M059J (cell line): ENCODE results near the gene COL26A1. TPM values are rescaled to one million over a fixed set of nuclear protein-coding genes. Genes with fewer than 3 reads are reported as not detected.
A peak's percentile ranks its signal among the peaks of the same experiment; 100 is the strongest.

ENCODE experiments used
- DNase-seq: peaks from one replicate; pipeline ENCODE4 v3.0.0-alpha.2; 2012; ENCODE audit warnings: low read depth
- total RNA-seq: library from RNA; depleted of rRNA; stranded (reverse); fragments of >200 nt; shearing (Covaris generic); gene quantifications from 2 replicates; pipeline ENCODE4 v1.2.3, GENCODE V29; 2014

The COL26A1 gene
- total RNA-seq, 1 experiment from 2014 or later = 0.12 TPM

DNA sequence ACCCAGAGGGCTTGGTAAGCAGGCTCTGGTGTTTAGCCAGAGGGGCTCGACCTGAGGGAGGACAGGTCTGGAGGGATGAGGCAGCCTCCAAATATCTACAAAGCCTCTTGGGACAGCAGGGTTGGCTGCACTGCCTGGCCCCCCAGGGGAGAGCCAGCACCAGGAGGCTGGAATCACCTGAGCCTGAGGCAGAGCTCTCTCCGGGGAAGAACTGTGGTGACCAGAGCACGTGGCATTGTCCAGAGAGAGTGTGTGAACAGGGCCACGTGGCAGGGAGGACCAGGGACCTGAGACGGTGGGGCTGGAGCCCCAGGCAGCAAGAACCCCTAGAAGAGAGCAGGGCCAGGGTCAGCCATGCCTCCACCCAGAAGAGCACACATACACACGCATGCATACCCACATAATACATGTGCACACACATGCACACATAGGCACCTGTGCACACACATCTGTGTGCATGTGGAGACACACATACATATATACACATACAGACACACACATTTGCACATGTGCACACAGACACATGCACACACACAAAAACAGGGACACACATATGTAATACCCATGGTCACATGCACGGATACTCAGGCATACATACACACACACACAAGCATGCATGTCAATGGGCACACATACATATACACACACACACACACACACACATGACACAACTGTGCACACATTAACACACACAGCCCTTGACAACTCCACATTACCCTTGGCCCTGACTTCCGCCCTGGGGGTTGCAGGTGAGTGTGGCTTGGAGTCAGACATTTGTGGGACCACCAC, 171.5 kb downstream of the COL26A1 start:
- no peak for DNase-seq

DNA sequence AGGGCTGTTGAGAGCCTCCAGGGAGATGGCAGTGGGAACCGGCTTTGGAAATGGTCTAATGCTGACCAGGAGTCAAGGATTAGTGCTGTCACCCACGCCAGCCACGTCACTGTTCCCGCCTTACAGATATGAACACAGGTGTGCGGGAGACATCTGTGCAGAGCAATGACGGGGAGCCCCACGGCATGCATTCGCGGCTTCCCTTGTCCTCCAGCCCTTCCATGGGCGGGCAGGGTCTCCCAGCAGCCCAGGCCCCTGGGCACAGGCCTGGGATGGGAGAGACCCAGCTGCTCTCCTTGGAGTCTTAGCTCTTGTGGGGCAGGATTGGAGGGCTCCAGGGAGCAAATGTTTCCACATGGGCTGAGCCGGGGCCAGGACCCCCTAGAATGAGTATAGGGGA, 172.2 kb downstream of the COL26A1 start:
- no peak for DNase-seq

DNA sequence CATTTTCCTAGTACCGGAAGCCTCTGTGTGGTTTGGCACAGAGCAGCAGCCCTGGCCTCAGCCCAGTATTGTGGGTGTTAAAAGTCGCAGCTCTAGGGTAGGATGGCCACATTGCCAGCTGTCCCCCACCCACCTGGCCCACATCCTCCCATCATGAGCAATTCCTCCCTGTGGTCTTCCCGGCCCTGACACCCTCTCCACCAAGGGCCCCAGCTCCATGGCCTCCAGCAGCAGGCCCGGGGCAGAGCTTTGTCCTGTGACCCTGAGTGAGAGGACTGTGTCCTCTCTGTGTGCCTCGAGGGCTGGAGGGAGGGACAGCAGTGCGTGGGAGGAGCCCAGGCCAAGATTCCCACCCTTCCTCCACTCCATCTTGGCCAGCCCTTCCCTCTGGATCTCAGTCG, 172.7 kb downstream of the COL26A1 start:
- peak; percentile 85 for DNase-seq

DNA sequence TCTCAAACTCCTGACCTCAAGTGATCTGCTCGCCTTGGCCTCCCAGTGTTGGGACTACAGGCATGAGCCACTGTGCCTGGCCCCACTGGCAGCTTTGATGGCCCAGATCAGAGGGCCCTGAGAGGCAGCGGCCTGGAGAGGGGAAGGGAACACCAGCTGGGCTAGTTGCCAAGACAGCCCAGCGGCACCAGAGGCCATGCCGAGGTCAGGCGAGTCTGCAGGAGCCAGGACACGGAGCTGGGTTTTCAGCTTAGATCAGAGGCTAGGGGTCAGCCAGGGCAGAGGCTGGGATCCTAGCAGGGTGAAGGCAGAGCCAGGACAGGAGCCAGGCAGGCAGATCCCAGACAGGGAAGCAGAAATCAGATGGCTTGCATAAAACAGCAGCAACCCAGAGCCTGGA, 173.6 kb downstream of the COL26A1 start:
- DNase-seq = peak; percentile 66

DNA sequence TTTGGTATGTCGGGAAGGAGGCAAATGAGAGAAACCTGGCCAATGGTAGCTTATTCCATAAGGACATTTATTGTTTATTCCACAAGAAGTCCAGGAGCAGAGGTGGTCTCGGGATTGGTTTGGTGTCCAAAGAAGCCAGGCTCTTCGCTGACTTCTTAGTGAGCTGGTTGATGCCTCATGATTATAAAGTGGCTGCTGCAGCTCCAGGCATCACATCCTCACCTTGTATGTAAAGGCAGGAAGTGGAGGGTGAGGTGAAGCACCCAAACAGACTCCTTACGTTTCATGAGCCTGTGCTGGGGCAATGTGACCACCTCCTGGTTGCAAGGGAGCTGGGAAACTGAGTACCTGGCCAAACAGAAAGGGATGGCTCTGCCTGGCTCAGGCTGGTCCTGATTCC, 174.0 kb downstream of the COL26A1 start:
- DNase-seq = no peak

DNA sequence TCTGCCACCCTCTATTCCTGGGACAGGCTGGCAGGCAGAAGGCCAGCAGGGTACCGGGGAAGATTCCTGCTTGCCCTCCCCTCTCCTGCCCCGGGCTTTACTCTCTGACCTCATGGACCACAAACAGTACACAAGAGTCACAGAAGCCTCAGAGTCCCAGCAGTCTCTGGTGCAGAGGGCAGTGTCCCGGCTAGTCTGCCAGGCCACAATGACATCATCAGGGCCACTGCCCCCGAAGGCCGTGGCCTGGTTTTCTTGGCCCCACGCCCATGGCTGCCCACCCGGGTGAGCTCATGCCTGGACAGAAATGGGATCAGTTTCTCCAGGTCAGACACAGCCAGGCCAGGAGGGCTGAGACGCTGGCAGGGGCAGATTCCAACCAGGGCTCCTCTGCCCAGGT, 174.5 kb downstream of the COL26A1 start:
- peak; percentile 96 for DNase-seq

DNA sequence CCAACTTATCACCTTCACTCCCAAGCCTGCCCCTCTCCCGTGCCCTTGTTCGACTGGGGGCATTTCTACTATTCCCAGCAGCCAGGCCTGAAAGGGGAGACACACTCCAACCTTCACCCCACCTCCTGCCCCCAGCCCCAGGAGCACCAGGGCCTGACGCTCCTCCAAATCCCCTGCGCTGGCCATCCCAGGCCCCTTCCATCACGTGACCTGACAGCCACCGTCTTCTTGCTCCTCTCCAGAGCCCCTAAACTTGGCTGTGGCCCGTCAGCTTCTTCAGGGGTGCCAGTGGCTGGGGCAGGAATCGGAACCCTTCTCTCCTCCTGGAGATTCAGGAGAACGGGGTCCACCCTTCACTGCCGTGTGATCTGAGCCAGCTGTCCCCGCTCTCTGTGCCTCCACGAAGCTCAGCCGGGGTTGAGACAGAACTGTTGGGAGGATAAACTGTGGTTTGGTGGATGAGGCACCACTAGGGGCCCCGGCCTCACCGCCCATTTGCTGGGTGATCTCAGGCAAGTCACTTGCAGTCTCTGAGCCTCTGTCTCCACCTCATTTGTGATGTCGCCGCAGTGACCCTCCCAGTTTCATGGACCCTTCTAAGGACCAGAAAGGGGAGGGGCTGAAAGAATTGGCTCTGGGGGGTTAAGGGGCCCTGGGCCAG, 175.4 kb downstream of the COL26A1 start:
- no peak for DNase-seq

DNA sequence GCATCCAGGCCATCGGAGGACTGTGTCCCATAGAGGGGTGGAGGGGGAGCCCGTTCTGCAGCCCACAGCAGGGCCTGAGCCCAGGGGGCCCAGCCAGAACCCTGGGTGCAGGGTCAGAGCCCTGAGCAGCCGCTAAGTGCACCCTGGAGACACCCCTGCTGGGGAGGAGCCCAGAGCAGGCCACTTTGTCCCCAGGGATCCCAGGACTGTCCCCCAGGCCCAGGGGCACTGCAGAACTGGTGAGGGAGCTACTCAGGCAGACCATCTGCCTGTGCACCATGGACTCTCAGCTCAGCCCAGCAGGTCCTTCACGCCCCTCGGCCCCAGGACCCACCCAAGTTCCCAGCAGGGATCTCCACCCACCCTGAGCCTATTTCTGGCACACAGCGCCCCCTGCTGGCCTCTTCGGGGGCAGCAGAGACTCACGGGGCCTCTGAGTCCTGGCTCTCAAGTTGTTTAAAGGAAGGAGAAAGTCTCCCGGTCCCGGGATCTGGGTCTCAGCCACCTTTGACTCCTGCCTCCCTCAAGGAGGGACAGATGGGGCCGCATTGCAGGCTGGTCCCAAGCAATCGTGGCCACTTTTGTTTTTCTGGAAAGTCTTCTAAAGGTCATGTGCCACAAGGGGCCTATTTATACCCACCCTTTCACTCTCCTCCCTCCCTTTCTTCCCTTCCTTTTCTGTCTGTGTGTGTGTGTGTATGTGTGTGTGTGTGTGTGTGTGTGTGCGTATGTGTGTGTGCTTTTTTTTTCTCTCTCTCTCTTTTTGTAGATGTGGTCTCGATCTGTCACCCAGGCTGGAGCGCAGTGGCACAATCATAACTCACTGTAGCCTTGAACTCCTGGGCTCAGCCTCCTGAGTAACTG, 176.2 kb downstream of the COL26A1 start:
- peak; percentile 58 for DNase-seq

DNA sequence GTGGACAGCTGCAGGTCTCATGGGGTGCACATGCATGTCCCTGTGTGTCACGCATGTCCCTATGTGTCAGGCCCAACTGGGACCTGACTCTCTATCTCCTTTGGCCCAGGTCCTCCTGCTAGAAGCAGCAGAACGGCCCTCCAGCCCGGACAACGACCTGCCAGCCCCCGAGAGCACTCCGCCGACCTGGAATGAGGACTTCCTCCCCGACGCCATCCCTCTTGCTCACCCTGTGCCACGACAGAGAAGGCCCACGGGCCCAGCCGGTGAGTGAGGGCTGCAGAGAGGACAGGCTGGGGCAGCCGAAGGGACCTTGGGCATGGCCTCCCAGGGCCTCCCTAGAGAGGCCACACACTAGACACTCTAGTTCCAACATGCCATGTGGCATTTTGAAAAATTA, 177.1 kb downstream of the COL26A1 start:
- DNase-seq = no peak

DNA sequence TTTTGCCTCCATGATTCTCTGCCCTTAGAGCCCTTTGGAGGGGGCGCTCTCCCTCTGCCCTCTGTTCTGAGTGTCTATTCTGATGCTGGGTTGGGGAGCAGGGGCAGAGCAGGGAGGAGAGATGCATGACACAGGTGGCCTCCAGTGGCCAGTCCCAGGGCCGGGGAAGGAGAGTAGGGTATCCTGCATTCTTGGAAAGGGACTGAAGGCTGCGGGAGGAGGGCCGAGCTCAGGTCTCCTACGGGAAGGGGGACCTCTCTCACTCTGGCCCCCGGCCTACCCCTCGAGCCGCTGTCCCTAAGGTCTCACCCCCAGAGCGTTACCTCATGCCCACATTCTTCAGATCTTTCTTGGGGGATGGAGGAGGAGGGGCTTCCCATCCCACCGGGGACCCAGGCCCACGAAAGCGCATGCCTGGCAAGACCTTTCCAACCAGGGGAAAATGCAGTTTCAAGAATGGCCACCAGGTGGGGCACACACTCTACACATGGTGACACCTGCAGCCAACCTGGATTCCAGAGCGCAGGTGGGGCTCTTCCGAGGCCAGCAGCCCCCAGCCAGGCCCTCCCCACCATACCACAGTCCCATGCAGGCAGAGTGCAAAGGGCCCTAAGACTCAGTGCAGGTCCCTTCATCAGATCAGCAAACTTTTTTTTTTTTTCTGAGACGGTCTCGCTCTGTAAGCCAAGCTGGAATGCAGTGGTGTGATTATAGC, 180.0 kb downstream of the COL26A1 start:
- DNase-seq = peak; percentile 55

DNA sequence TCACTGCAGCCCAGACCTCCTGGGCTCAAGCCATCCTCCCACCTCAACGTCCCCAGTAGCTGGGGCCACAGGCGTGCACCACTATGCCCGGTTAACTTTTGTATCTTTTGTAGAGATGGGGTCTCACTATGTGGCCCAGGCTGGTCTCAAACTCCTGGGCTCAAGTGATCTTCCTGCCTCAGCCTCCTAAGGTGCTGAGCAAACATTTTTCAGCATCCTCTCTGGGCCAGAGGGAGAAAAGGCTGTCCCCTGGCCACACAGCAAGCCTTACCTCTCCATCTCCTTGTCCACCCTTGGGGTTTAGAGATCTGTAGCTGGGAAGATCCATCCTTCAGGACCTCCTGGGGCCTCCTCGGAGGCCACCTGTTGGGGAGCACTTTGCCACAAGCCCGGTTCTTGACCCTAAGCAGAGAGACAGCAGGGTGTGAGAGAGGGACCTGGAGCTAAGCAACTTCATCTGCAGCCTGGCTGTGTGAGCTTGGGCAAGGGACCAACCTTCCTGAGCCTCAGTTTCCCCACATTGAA, 180.6 kb downstream of the COL26A1 start:
- no peak for DNase-seq

DNA sequence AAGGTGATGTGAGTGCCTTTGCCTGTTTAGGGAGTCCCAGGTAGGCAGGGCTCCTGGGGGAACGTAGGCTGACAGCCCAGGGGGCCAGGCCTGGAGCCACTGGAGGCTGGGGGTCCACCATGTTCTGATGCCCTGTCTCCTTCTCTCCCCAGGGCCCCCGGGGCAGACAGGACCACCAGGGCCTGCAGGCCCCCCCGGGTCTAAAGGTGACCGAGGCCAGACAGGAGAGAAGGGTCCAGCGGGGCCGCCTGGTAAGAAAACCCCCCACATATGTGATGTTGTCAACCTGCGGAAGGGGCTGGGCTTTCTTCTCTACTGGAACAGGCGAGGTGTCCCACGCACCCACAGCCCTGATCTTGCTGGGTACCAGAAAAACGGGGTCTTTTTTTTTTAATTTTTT, 181.2 kb downstream of the COL26A1 start:
- no peak for DNase-seq

DNA sequence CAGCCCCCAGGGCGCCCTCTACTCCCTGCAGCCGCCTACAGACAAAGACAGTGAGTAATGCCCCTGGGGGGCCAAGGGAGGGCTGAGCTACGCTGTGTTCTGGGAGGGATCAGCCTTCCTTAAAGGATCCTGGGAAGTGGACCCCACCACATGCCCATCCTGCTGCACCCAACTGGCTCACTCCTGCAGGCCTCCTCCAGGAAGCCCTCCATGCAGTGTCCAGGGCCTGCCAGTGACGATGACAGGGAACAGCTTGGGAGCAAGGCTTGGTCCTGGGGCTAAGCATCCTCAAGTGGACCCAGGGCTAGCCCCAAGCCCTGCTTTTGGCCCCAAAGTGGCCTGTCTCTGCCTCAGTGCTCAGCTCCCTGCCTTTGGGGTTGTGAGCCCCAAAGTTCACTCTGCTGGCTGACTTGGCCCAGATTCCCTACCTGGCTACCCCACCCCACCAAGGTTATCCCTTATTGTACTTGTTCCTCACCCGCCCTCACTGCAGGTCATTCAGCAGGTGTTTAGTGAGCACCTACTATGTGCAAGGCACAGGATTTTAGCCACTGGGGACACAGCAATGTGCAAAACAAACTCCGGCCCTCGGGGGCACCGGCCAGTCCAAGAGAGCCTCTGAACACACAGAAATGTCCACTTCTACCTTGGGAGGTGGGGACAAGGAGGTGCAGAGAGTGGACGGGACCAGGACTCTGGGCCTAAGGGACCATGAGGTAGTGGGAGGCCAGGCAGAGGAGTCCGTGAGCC, 182.9 kb downstream of the COL26A1 start:
- DNase-seq = no peak

DNA sequence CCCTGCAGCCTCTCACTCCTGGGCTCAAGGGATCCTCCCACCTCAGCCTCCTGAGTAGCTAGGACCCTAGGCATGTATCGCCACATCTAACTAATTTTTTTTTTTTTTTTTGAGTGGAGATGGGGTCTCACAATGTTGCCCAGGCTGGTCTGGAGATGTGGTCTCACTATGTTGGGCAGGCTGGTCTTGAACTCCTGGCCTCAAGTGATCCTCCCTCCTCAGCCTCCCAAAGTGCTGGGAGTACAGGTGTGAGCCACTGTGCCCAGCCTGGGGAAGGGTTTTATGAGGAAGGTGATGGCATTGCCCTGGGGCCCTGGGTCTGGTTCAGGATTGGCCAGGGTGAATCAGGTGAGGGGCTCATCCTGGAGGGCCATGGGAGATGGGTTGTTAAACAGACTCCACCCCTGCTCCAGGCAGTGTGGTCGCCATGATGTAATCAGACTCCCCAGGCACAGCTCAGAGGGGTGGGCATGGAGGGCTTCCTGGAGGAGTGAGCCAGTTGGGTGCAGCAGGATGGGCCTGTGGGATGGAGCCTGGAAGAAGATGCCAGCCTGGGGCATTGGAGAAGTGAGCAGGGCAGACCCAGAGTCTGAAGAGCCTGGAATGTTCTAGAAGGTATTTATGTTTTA, 183.7 kb downstream of the COL26A1 start:
- no peak for DNase-seq

DNA sequence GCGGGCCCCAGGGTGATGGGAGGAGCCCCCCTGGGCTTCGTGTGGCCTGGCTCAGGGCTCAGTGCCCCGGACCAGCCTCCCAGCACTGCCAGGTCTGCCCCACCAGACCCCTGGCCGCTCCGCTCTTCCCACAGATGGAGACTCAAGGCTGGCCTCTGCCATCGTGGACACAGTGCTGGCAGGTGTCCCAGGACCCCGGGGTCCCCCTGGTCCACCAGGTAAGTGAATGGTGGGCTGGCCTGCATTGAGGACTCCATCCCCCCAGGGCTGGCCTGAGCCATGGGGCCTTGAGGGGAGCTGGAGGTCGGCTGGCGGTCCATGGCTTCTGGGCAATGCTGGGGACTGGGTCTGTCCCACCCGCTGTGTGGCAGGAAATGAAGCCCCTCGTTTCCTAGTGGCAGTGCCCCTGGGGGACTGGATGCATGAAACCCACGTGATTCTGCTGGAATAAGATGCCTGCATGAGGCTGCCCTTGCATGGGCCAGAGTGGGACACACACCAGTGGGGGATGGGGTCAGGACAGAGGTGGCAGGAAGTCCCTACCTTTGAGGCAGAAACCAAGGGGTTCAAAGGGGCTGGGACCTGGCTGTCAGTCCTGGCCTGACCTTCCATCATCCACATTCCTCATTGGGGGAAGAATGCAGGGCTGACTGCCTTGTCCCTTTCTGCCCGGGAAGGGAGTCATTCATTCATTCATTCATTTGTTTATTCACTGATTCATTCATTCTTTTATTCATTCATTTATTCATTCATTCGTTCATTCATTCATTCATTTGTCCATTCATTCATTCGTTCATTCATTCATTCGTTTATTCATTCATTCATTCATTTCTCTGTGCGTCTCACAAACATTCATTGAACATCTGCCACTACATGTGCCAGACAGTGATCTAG, 184.6 kb downstream of the COL26A1 start:
- no peak for DNase-seq

DNA sequence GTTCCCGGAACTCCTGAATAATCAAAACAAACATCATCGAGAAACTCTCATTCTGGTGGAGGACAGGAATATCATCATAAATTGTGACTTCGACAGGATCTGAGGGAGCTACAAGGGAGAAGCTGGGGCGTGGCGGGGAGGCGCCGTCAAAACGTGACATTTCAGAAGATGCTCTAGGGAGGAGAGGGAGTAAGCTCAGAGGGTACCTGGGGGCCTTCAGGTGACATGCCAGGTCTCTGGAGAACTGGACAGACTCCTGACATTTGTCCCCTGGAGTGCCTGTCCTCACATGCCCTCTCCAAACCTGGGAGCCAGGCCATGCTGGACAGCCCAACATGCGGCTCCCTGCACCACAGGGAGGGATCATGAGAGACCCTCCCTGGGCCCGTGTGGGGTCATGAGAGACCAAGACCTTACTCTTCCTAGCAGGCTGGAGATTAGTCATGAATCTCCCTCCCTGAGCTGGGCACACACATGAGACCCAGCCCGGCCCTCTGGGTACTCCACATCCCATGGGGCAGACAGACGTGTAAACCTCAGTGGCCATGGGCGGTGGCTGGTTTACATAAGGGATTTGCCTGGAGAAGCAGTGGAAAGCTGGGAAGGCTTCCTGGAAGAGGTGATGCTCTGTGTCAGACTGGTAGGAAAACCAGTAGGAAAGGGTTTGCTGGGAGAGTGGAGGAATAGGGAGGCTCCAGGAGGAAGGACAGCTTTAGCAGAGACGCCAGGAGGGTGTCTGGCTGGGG, 185.4 kb downstream of the COL26A1 start:
- DNase-seq = no peak

DNA sequence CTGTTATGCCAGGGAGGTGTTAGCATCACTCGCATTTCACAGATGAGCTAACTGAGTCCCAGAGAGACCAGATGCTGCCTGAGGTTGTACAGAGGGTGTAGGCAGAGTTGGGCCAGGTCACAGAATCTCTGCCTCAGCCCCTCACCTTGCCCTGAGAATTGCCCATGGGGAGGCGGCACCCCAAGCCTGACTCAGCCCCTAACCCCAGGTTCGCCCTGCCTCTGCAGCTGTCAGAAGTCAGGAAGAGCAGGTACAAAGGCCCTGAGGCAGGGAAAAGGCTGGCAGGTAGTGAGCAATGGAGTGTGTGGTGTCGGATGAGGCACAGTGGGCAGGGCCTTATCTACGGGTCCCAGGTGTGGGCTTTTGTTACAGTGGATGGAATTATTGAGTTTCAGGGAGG, 187.1 kb downstream of the COL26A1 start:
- DNase-seq = no peak
